ENCODE data around the gene FOXP1.

The FOXP1 gene

GRCh38 chr3:71370467-71370866 is 213.1 kb downstream of the FOXP1 start:
- DNase-seq (ENCODE audit: low read depth), result no peak

DNA sequence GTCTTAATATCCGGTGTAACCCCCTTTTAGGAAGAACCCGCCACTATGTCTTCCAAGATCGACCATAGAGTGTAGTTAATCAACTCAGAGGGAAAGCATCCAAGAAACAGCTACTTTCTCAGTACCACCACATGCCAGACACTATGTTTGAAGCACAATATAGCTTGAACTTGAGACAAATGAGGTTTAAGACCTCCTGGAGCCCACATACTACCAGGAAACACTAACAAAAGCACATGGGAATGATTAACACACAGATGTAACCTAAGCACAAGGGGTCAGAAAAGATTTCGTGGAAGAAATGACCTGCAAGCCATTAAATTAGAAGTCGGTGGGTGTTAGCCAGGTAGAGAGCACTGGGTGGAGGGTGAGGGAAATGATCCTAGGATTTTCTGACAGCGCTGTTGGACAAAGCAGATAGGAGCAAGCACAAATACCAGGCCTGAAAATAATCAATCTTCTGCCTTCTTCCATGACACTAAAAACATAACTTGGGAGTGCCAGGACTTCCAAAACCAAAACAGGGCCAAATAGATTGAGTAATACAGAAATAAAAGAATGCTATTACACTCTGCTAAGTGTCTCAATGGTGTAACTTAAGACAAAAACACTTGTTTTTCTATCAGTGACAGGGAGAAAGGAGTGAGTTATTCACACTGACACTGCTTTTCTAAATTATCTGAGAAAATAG is 213.7 kb downstream of the FOXP1 start:
- no peak for DNase-seq (ENCODE audit: low read depth)

DNA sequence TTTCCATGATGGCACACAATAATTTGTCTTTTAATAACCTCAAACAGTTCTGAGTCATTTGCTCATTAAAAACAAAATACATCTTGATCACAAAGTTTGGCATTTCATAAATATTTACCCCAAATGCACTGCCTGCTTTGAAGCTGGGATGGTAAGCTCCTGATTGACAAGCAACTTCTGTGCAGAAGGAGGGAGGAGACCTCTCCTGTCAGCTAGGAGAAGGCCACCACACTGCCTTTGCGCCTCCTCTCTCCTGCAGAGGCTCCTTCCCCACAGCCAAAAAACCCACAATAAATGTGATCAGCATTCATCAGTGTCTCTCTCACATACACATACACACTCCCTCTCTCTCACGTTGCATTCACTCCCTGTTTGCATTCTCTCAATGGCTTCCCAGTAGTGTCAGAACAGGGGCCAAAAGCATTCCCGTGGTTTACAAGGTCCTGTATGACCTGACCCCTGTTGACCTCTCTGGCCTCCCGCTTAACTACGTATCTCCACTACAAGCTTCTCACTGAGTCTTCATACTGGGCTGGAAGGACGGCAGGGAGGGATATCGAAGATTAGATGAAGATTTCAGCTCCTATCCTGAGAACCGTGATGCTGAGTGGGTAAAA is 216.4 kb downstream of the FOXP1 start:
- no peak for DNase-seq (ENCODE audit: low read depth)

GRCh38 chr3:71361334-71361890 is 222.1 kb downstream of the FOXP1 start:
- DNase-seq (ENCODE audit: low read depth), result no peak

- DNase-seq (ENCODE audit: low read depth), result no peak
Measured at GRCh38 chr3:71360764-71361163, 222.8 kb downstream of the FOXP1 start.

- DNase-seq (ENCODE audit: low read depth), result no peak
Measured at GRCh38 chr3:71360180-71360579, 223.3 kb downstream of the FOXP1 start.

DNA sequence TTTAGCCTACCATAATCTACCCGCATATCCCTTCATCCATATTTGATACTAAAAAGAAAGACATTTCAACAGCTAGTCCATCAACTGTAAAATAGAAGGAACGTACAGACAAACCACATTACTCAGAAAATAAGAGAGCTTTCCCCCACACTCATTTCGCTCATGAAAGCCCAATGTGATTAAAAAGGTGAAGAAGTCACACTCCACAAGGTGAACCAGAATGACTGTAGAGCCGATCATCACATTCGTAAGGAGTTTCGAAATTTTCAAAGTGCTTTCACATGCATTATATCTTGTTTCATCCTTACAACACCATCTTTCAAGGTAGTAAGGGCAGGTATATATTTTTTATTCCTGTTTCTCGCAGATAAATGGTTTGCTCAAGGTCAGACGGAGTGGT is 225.3 kb downstream of the FOXP1 start:
- no peak for DNase-seq (ENCODE audit: low read depth)

DNA sequence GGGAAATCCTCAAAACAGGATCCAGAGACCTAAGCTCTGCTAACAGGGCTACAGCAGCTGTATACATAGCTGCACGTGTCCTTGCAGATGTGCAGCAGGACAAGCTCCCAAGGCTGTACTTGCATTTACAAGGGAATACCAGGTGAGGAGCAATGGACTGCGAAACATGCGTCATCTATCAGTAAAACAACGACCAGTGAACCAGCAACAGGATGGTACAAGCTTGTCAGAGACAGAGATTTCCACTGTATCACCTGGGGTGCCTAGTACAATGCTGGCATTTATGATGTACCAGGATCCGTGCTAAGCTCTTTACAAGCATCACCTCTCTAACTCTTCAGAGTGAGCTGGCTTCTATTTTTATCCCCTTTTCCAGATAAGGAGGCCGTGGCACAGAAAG is 227.3 kb downstream of the FOXP1 start:
- DNase-seq (ENCODE audit: low read depth), result no peak

DNA sequence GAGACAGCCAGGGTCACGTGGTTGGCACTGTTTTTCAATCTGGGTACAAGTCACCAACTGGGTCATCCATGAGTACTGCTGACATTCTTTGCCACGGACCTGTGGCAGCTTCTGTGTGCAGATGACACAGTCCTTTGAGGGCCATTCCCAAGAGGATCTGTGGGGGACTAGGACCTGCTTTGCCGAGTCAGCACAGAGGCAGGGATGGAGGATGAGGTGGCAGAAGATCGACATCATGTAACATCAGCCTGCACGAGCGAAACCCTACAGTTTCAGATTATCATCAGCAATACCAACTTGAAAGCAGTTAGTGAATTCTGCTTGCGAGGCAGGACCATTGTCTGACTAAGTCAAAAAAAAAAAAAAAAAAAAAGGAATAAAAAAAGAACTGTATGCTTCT is 227.7 kb downstream of the FOXP1 start:
- DNase-seq (ENCODE audit: low read depth), result no peak

DNA sequence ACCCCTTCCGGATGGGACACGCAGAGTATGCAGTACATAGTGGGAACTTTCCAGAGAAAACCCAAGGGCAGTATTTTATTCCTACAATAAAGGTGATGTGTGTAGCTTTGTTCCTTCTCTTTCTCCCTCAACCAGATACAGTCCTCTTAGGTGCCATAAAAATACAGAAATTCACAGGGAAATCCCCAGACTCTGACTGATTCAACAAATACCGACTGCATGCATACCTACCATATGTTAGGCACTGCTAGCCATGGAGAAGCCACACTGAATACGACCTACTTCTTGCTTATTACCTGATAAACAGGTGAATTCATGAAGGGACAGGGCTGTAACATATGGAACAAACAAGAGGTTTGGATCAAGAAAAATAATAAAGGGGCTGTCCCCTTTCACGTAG is 228.5 kb downstream of the FOXP1 start:
- DNase-seq (ENCODE audit: low read depth), result no peak

GRCh38 chr3:71351403-71352149 is 232.0 kb downstream of the FOXP1 start:
- no peak for DNase-seq (ENCODE audit: low read depth)

DNA sequence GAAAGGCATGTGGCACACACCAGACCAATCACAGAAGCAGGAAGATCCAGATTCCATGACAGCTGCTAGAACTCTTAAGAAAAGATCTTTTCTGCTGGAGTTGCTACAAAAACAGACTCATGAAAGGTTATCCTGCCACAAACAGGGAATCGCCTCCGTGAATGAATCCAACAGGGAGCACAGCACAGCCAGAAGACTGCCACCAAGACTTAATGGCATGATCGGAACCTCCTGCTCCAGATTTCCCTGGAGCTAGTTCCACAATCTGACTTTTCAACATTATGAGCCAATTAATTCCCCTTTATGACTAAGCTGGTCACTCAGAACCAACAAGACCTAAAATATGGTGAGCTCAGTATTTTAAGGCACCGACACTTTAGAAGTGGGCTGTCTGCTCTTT is 232.5 kb downstream of the FOXP1 start:
- DNase-seq (ENCODE audit: low read depth), result no peak

DNA sequence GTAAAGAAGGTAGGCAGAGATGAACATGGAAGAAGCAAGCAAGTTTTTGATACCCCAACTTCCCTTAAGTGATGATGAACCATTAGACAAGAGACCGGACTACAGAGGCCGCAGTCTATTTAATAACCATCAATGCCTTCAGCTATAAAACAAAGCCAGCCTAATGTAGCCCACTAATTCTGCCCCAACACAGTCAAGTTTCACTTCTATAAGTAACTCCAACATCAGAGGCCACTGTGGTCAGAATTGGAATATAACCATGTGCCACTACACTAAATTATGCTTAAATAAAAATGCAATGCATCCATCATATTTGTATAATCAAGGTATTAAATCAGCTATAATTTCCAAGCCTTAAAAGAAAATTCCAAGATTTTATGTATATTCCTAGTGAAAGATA is 234.7 kb downstream of the FOXP1 start:
- DNase-seq (ENCODE audit: low read depth), result no peak

DNA sequence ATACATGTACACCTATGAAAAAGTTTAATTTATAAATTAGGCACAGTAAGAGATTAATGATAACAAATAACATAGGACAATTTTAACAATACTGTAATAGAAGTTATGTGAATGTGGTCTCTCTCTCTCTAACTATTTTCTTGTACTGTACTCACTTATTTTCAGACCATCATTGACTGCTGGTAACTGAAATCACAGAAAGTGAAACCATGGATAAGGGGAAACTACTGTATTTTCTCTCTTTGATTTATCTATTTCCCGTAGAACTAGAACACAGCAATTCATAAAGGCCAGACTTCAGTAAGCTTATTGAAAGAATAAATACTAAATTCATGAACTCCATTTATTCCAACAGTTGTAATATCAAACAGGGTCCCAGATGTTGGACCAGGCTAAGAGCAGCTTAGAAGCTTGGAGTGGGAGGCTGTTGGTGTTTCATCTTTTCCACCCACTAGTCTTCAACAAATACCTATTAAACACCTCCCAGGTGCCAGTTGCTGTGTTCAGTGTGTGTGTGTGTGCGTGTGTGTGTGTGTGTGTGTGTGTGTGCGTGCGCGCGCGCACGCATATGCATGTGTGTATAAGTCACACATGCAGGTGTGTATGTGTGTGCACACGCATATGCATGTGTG is 235.4 kb downstream of the FOXP1 start:
- no peak for DNase-seq (ENCODE audit: low read depth)

GRCh38 chr3:71346061-71346460 is 237.5 kb downstream of the FOXP1 start:
- DNase-seq (ENCODE audit: low read depth), result no peak

DNA sequence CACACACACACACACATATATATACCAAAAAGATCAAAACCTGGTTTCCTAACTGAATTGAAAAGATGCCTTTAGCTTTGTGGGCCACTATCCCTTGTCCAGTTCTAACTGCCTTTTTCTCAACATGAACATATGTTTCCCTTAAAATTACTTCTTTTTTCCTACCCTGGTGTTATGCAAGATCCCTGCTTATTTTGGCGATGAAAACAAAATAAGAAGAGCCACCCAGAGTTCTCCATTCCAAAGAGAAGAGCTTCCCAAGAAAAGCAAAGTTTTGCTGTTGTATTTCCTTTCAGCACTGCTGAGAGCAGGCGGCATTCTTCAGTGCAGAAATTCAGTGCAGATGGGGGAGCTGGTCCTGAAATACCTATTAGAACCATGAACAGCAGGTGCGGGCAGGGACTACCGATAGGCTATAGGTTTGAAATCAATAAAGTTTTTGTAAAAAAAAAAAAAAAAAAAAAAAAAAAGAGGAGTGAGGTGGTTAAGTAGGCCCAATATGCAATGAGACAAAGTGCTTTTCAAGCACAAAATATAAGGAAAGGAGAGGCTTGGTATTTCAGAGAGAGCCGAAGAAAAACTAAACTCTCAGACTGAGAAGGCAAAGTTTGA is 238.0 kb downstream of the FOXP1 start:
- DNase-seq (ENCODE audit: low read depth), result no peak

GRCh38 chr3:71341721-71342120 is 241.8 kb downstream of the FOXP1 start:
- no peak for DNase-seq (ENCODE audit: low read depth)

DNA sequence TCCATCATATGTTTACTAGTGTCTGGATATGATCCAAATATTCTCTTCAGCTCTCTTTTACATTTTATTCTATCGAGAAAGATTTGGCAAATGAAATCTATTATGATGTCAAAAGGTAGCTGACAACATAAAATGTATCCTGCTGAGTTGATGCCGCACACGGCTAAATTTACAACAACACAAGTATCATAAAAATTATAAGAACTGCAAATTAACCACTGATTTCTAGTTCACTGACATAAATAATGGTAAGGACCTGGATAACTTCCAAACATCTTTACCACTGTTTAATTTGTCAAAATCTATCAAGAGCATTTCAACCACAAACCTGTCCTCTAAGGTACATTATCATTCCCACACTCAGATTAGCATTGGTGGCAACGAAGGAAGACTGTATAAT is 244.5 kb downstream of the FOXP1 start:
- no peak for DNase-seq (ENCODE audit: low read depth)

GRCh38 chr3:71332813-71333212 is 250.7 kb downstream of the FOXP1 start:
- DNase-seq (ENCODE audit: low read depth), result no peak

DNA sequence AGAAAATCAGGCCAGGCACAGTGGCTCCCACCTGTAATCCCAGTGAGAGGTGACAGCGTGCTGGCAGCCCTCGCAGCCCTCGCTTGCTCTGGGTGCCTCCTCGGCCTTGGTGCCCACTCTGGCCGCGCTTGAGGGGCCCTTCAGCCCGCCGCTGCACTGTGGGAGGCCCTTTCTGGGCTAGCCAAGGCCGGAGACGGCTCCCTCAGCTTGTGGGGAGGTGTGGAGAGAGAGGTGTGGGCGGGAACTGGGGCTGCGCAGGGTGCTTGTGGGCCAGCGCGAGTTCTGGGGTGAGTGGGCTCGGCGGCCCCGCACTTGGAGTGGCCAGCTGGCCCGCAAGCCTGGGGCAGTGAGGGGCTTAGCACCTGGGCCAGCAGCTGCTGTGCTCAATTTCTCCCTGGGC is 252.6 kb downstream of the FOXP1 start:
- DNase-seq (ENCODE audit: low read depth), result no peak

DNA sequence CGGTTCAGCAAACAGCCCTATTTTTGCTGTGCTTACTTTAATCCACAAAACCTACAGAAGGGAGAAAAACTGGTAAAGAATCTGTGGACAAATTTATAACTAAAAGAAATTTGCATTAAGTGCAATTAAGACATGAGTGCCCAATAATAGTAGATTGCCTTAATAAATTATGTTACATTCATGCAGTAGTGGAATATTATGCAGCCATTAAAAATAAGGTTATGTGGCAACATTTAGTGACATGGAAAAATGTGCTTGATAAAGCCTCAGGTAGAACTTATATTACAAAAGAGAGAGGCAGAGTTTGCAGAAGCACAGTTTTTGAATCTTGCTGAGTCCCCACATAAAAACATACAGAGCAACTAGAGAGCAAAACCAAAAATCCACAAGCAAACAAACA is 253.0 kb downstream of the FOXP1 start:
- DNase-seq (ENCODE audit: low read depth), result no peak

- DNase-seq (ENCODE audit: low read depth), result no peak
Measured at GRCh38 chr3:71329817-71330216, 253.7 kb downstream of the FOXP1 start.
